GM23338 (cell line): Measurements from ENCODE around the gene SCNN1B.

Source experiments
- CTCF ChIP-seq, 2 experiments: fragments of 200-600 bp in 1 of 2; sonication (generic) in 1 of 2; conservative IDR thresholded peaks; 2 replicates each; pipeline versions ENCODE4 v1.5.1 to v1.6.1; 2016 to 2017; ENCODE audit warnings: antibody characterized with exemption in 2 of 2, low read depth in 2 of 2, mild to moderate bottlenecking in 2 of 2, moderate library complexity in 1 of 2
- EZH2 ChIP-seq: fragments of 200-600 bp; sonication (generic); IDR thresholded peaks from one replicate; pipeline ENCODE4 v1.8.0; 2017; ENCODE audit warnings: antibody characterized with exemption, mild to moderate bottlenecking, low read depth; ENCODE audit not compliant: unreplicated experiment
- EZH2phosphoT487 ChIP-seq: fragments of 200-600 bp; sonication (generic); IDR thresholded peaks from one replicate; pipeline ENCODE4 v1.8.1; 2018; ENCODE audit warnings: antibody characterized with exemption; ENCODE audit not compliant: unreplicated experiment
- REST ChIP-seq: IDR thresholded peaks from one replicate; pipeline ENCODE4 v1.6.1; 2018; ENCODE audit warnings: antibody characterized with exemption; ENCODE audit not compliant: unreplicated experiment
- STAT1 ChIP-seq: IDR thresholded peaks from one replicate; pipeline ENCODE4 v1.6.1; 2016; ENCODE audit warnings: antibody characterized with exemption; ENCODE audit not compliant: unreplicated experiment
- ZNF114 ChIP-seq: fragments of 250-450 bp; sonication (Bioruptor Pico); IDR thresholded peaks from 2 replicates; pipeline ENCODE4 v1.5.0; 2020; ENCODE audit warnings: mild to moderate bottlenecking, moderate library complexity

- TF ChIP-seq CTCF (conservative IDR thresholded peaks at IDR 0.05; ENCODE audit: low read depth in 2 of 2) (no peak), EZH2 (no peak), EZH2phosphoT487 (no peak), STAT1 (no peak), ZNF114 (CRISPR knock-in tag) (no peak), REST (no peak)
Observed at GRCh38 chr16:23378921-23379320, 76.8 kb downstream of the SCNN1B start.
